ENCODE measurements around the gene MACIR. TPM values are rescaled to one million over a fixed set of nuclear protein-coding genes. Genes with fewer than 3 reads are reported as not detected.

Gene MACIR
- total and polyA plus RNA-seq, 9 of the 15 experiments (the other 6 are each of a cell fraction or from before 2014, with no cell fraction given), result 1.4 to 11.6 (median 9.4) TPM

DNA sequence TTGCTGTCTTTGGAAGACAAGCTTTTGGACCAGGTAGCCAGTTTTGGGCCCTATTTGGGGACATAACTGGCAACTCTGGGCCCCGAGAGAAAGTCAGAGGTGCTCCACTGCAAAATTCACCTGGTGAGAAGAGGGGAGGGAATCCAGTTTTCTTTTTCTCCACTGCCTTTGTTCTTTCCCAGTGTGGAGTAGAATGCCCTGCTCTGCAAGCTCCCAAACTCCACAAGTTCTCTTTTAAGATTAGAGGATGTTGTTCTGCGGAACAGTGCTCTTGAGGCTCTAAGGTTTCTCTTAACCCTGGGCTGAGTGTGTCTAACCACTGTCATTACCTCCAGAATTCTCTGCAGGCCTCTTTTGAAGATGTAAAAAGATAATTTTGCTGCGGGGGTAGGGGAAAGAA lies 25.3 kb downstream of the MACIR start (continued):
- TF ChIP-seq BCLAF1 (IDR thresholded peaks at IDR 0.05; ENCODE audit: borderline replicate concordance in 1 of 2, control insufficient read depth in 1 of 2, low read depth in 2 of 2, low read length in 1 of 2) (no peak), POLR2AphosphoS5 (IDR thresholded peaks at IDR 0.05; ENCODE audit: control insufficient read depth, insufficient read depth, low read depth, low read length) (no peak)

GRCh38 chr5:103286622-103287021 lies 28.1 kb downstream of the MACIR start:
- POLR2A ChIA-PET, result interaction anchor here (1.4 kb wide), 1 partner anchor 12 kb away, joined by 3 read pairs; no protein-coding TSS in a partner anchor
- Histone ChIP-seq H3K4me3 (no peak overlapping the region), H3K79me2 (ENCODE audit: control insufficient read depth, insufficient read depth, low read length) (no peaks in the 10 kb centered on the region), H3K9me3 (replicated peaks; ENCODE audit: control insufficient read depth, insufficient read depth, low read depth, low read length) (no peaks in the 10 kb centered on the region), H3K9me1 (ENCODE audit: control insufficient read depth, insufficient read depth, low read length) (no peaks in the 10 kb centered on the region), H2AFZ (ENCODE audit: low read depth, low read length) (no peak overlapping the region), H3K9ac (ENCODE audit: insufficient read depth in 1 of 2, low read depth in 2 of 2, low read length in 2 of 2) (no peak overlapping the region), H3K27me3 (ENCODE audit: control insufficient read depth in 2 of 2, insufficient read depth in 2 of 2, low read length in 2 of 2) (no peaks in the 10 kb centered on the region), H3K4me1 (replicated peaks in 1 of 2; ENCODE audit: control insufficient read depth in 2 of 2, insufficient read depth in 2 of 2, low read length in 2 of 2) (no peaks in the 10 kb centered on the region), H3K36me3 (ENCODE audit: control insufficient read depth, insufficient read depth, low read length) (no peaks in the 10 kb centered on the region; the same call in 2 of the 3 replicates), H3K4me2 (ENCODE audit: insufficient read depth, low read length) (no peak overlapping the region), H4K20me1 (replicated peaks; ENCODE audit: control insufficient read depth, insufficient read depth, low read length) (no peaks in the 10 kb centered on the region), H3K27ac (ENCODE audit: extremely low read depth, low read depth, low read length) (no peak overlapping the region)
- FAIRE-seq (no peak), ATAC-seq (no peak), DNase-seq (ENCODE audit: extremely low read depth in 1 of 4, low spot score in 3 of 4) (no peak)
- intact Hi-C loops (cut with micrococcal nuclease) (no loop called here), in situ Hi-C loops (cut with MboI) (no loop called here)
- WGBS (ENCODE audit: insufficient coverage, low coverage, missing lambda C conversion rate), result 56% methylated on average over 3 of the region's 3 CpGs
- CTCF ChIA-PET (ENCODE audit: low intra/inter-chr PET ratio), result no interaction called here
- no TSS peak for BruUV-seq (replicated peaks)
- TF ChIP-seq POLR2AphosphoS5 (IDR thresholded peaks at IDR 0.05; ENCODE audit: control insufficient read depth, insufficient read depth, low read depth, low read length) (no peak), ZNF551 (CRISPR knock-in tag; IDR thresholded peaks at IDR 0.05) (no peak), ARID4B (CRISPR knock-in tag; IDR thresholded peaks at IDR 0.05) (no peak), RUNX1 (IDR thresholded peaks at IDR 0.05; ENCODE audit: low read depth) (no peak), CLOCK (CRISPR knock-in tag; IDR thresholded peaks at IDR 0.05; ENCODE audit: borderline replicate concordance) (no peak), ZNF3 (CRISPR knock-in tag; IDR thresholded peaks at IDR 0.05) (no peak), NONO (IDR thresholded peaks at IDR 0.05; ENCODE audit: low read depth in 2 of 2, low read length in 1 of 2) (no peak), FOXK2 (conservative IDR thresholded peaks at IDR 0.05 in 1 of 2, IDR thresholded peaks at IDR 0.05 in 1 of 2; ENCODE audit: low read depth in 2 of 2) (no peak)
